GM12892 (cell line): ENCODE data around the gene MTMR2.
"Not testable (repeated sequence)": the region's sequence is repeated elsewhere in the genome, so short reads cannot be mapped to it uniquely, and the experiment has no call there.

Experiments
- DNase-seq: peaks from one replicate; pipeline ENCODE4 v3.0.0; 2011; ENCODE audit not compliant: insufficient read length
- FAIRE-seq: peaks from 2 replicates; lab custom pipeline; 2011; peaks lifted over from hg19 to GRCh38; lab: Jason Lieb, UNC
- POLR2A ChIP-seq: IDR thresholded peaks from 2 replicates; pipeline ENCODE4 v1.6.1; 2011; ENCODE audit warnings: low read depth, low read length, control low read depth
- POLR2AphosphoS5 ChIP-seq: IDR thresholded peaks from 2 replicates; pipeline ENCODE4 v1.6.1; 2011; ENCODE audit warnings: low read depth, low read length, control low read depth
- TAF1 ChIP-seq: IDR thresholded peaks from 2 replicates; pipeline ENCODE4 v1.6.1; 2011; ENCODE audit warnings: low read depth, mild to moderate bottlenecking, control low read depth, low read length, borderline replicate concordance

Gene MTMR2

GRCh38 chr11:95832763-95833162 is 91.1 kb downstream of the MTMR2 start:
- no peak for FAIRE-seq
- TF ChIP-seq TAF1: no peak
- no peak for TF ChIP-seq POLR2A
- no peak for TF ChIP-seq POLR2AphosphoS5
- DNase-seq: no peak

DNA sequence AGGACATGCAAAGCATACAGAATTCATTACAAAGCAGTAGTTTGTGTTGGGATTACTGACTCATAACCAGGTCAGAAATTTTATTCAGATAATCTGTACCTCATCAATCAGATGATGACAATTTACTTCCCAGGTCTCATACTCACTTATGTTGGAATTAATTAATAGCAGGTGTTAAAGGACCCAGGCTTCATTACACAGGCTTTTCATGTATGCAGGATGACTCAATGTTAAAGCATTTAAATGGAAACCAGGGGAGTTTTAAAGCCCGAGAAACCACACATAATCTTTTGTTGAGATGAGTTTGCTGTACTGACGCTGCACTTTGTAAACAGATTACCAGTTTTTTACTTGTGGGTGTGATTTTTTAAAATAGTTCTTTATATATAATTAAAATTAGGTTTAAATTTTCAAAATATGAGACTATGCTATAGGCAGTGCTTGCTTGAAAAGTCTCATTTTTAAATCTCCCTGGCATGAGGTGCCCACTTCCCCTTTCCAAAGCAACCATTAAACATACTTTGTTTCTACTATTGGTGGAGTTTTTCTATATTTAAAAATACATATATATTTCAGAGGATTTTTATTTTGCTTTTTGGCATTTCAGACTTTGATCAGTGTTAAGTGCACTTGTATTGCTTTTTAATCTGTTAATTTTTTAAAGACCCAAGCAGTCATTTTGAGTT is 92.6 kb downstream of the MTMR2 start:
- TF ChIP-seq POLR2A (no peak), POLR2AphosphoS5 (no peak), TAF1 (no peak)
- no peak for DNase-seq

DNA sequence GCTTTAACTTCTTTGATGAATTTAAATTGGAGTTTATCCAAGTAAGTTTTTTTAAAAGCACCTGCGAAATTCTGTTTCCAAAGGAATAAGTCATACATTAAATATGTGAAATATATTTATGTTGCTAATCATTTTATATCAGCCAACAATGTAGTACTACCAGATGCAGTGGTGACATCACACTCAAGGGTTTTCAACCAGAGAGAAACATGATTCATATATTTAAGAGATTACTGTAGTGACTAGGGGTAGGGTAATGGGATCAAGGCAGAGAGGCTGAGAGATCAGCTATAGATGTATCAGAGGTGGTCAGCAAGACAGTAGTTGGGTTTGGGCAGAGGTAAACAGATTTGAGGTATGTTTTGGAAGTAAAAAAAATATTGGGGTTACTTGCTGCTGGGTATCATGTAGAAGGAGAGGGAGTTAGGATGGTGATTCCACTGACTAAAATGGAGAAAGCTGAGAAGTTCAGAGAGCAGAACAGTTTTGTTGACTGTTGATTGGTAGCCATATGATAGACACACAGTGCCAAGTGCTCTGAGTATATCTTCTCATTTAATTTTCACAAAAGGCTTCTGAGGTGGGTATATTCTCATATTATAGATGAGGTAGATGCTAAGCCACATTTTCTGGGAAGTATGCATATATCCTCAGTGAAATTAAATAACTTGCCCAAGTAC is 94.2 kb downstream of the MTMR2 start:
- DNase-seq: no peak
- peak; percentile 48 for FAIRE-seq
- TF ChIP-seq POLR2A (no peak), TAF1 (no peak), POLR2AphosphoS5 (no peak)

More for the DNA sequence above, 92.6 kb downstream of the MTMR2 start:
- FAIRE-seq: no peak

DNA sequence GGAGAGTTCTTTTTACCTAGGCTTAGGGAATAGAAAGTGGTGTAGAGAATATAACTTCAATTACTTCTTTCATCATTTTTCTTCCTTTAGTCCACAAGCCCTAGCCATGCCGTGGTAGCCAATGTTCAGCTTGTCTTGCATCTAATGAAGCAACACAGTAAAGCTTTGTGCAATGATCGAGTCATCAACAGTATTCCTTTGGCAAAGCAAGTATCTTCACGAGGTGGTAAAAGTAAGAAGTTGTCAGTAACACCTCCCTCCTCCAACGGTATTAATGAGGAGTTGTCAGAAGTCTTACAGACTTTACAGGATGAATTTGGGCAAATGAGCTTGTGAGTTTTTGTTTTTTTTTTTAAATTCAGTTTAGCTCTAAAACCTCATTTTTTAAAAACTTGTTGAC is 96.2 kb downstream of the MTMR2 start:
- DNase-seq: no peak
- TF ChIP-seq POLR2A (no peak), TAF1 (no peak), POLR2AphosphoS5 (no peak)
- FAIRE-seq: peak; percentile 48

GRCh38 chr11:95821640-95822039 is 102.3 kb downstream of the MTMR2 start:
- FAIRE-seq (no peak), DNase-seq (no peak)
- TF ChIP-seq POLR2AphosphoS5 (no peak), POLR2A (no peak), TAF1 (no peak)

DNA sequence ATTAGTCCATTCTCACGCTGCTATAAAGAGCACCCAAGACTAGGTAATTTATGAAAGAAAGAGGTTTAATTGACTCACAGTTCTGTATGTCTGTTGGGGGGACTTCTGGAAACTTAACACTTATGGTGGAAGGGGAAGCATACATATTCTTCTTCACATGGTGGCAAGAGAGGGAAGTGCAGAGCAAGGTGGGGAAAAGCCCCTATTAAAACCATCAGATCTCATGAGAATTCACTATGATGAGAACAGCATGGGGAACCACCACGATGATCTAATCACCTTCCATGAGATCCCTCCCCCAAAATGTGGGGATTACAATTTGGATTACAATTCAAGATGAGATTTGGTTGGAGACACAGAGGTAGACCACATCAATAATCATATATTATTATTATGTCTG is 107.9 kb downstream of the MTMR2 start:
- DNase-seq: no peak
- FAIRE-seq: peak; percentile 51
- no peak for TF ChIP-seq TAF1
- no peak for TF ChIP-seq POLR2A
- TF ChIP-seq POLR2AphosphoS5: no peak

DNA sequence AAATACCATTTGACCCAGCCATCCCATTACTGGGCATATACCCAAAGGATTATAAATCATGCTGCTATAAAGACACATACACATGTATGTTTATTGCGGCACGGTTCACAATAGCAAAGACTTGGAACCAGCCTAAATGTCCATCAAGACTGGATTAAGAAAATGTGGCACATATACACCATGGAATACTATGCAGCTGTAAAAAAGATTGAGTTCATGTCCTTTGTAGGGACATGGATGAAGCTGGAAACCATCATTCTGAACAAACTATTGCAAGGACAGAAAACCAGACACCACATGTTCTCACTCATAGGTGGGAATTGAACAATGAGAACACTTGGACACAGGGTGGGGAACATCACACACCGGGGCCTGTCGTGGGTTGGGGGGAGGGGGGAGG is 112.9 kb downstream of the MTMR2 start:
- DNase-seq, FAIRE-seq: not testable (repeated sequence)

GRCh38 chr11:95806464-95806863 is 117.4 kb downstream of the MTMR2 start:
- FAIRE-seq, DNase-seq: not testable (repeated sequence)

DNA sequence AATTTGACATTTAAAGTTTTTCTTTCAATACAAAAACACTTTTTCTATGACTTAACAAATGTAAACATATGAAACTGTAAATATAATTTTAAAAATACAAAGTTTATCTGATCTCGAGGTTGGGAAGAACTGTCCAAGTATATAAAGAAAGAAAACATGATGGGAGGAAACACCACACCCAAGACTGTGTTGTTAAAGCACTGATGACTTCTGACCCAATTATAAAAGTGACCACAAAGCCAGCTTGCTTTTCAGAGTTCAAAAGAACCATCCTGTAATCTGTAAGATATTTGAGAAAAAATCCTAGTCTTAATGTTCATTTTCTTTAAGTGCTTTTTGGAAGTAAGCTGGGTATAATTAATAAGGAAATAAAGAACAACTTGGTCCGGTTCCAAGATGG is 118.0 kb downstream of the MTMR2 start:
- no peak for FAIRE-seq
- TF ChIP-seq POLR2A (no peak), TAF1 (no peak), POLR2AphosphoS5 (no peak)
- no peak for DNase-seq

DNA sequence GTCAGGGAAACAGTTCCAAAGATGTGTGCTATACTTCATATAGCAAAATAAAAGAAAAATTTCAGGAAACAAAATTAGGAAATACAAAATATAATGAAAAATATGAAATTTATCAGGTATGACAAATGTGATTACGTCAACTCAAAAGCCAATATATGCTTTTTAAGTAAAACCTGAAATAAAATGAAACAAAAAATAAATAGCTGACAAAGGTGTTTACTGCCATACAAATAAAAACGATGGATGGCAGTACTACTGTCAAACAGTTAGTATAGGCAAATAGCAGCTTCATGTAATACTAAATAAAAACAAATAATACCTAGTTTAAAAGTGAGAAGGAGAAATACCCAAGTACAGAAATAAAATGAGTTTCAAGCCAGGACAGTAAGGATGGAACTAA is 119.9 kb downstream of the MTMR2 start:
- TF ChIP-seq POLR2A: no peak
- no peak for TF ChIP-seq POLR2AphosphoS5
- no peak for TF ChIP-seq TAF1
- no peak for FAIRE-seq
- no peak for DNase-seq

DNA sequence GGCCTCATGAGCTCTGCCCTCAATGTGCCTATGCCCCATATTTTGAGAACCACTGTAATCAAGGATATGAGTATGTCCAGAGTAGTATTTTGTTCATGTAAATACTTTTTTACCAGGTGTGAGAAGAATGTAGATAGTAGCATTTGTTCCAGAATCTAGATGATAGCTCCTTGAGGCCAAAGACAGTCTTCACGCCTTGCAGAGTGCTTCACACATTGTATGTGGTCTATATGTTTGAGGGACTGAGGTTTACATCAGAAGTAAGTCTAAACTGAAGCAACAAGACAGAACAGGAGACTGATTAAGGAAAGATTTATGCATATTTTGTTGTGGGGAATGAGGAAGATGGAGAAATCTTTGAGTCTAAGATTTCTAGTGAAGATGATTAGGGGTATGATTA is 121.1 kb downstream of the MTMR2 start:
- FAIRE-seq: no peak
- TF ChIP-seq POLR2AphosphoS5 (no peak), POLR2A (no peak)

GRCh38 chr11:95800438-95800837 is 123.5 kb downstream of the MTMR2 start:
- no peak for FAIRE-seq
- TF ChIP-seq POLR2AphosphoS5 (no peak), TAF1 (no peak), POLR2A (no peak)
- DNase-seq: no peak

More for the DNA sequence above, 121.1 kb downstream of the MTMR2 start:
- DNase-seq: no peak
